ENCODE data around the gene DCX.

DNA sequence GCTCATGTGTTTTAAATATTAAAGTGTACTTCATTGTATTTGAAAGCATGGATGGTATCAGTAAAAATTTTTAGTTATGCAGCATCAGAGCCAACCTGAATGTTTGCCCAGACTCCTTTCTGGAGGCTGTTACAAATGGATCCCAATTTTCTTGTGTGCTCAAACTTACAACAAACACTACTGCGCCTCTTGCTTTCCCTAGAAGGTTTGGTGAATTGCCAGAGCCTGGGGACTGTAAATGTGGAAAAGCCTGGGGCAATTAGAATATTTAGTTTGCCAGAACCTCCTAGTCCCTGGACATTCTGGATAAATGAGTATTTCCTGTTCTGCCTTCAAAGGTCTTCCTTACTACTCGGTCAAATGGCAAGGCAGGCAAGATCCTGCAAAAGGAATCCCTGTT is 146.5 kb downstream of the DCX start:
- no peak for TF ChIP-seq CTCF (IDR thresholded peaks at IDR 0.05; ENCODE audit: poor library complexity)
- TF ChIP-seq EZH2phosphoT487 (IDR thresholded peaks at IDR 0.05; ENCODE audit: low read depth, severe bottlenecking, unreplicated experiment): no peak

Data from hepatocyte (in vitro differentiated cells).